Measurements from ENCODE around the gene CA4. TPM values are rescaled to one million over a fixed set of nuclear protein-coding genes. Genes with fewer than 3 reads are reported as not detected.
"Not testable (repeated sequence)": the region's sequence is repeated elsewhere in the genome, so short reads cannot be mapped to it uniquely, and the experiment has no call there.

Gene CA4
- total RNA-seq, 6 experiments from 2014 or later: 0.33 to 0.37 (median 0.35) TPM; not detected in 3

GRCh38 chr17:60106340-60107059 lies 43.3 kb upstream of the CA4 start:
- WGBS (ENCODE audit: insufficient coverage, low coverage, low lambda C conversion rate, missing lambda C conversion rate): 61% methylated on average over 5 of the region's 5 CpGs

GRCh38 chr17:60107526-60108257 lies 42.1 kb upstream of the CA4 start:
- ATAC-seq (no peak), DNase-seq (no peak)
- Histone ChIP-seq H3K4me1 (no peaks in the 10 kb centered on the region), H3K27ac (no peak overlapping the region), H3K27me3 (peaks cover 0 to 3% of the 10 kb centered on the region in 2 donors), H3K9me3 (no peaks in the 10 kb centered on the region), H3K4me3 (no peak overlapping the region), H3K36me3 (no peaks in the 10 kb centered on the region)
- intact Hi-C loops (cut with DNase I): no loop called here
- WGBS (ENCODE audit: insufficient coverage, low coverage, low lambda C conversion rate, missing lambda C conversion rate): 73% methylated on average over 6 of the region's 10 CpGs
- TF ChIP-seq CTCF (IDR thresholded peaks at IDR 0.05) (no peak), POLR2A (IDR thresholded peaks at IDR 0.05) (no peak)

More at GRCh38 chr17:60106340-60107059, 43.3 kb upstream of the CA4 start:
- Histone ChIP-seq H3K4me1 (no peaks in the 10 kb centered on the region), H3K4me3 (no peak overlapping the region), H3K27me3 (peaks cover 0 to 3% of the 10 kb centered on the region in 2 donors), H3K36me3 (no peaks in the 10 kb centered on the region), H3K9me3 (no peaks in the 10 kb centered on the region), H3K27ac (no peak overlapping the region)
- DNase-seq (no peak), ATAC-seq (no peak)
- TF ChIP-seq POLR2A (IDR thresholded peaks at IDR 0.05) (no peak), CTCF (IDR thresholded peaks at IDR 0.05) (no peak)
- intact Hi-C loops (cut with DNase I): no loop called here

GRCh38 chr17:60108309-60108708 lies 41.5 kb upstream of the CA4 start:
- DNase-seq; H3K36me3 ChIP-seq; H3K9me3 ChIP-seq; intact Hi-C loops (cut with DNase I); H3K4me1 ChIP-seq; H3K27me3 ChIP-seq; H3K4me3 ChIP-seq; H3K27ac ChIP-seq: not testable (repeated sequence)
- peak in 1 of 4 donors; percentile 46 for ATAC-seq
- WGBS (ENCODE audit: insufficient coverage, low coverage, low lambda C conversion rate, missing lambda C conversion rate): 25% methylated on average over 1 of the region's 1 CpG

- Histone ChIP-seq H3K4me3 (no peak overlapping the region), H3K9me3 (no peaks in the 10 kb centered on the region), H3K27ac (no peak overlapping the region), H3K36me3 (no peaks in the 10 kb centered on the region), H3K27me3 (no peaks in the 10 kb centered on the region), H3K4me1 (no peaks in the 10 kb centered on the region)
- WGBS (ENCODE audit: insufficient coverage, low coverage, low lambda C conversion rate, missing lambda C conversion rate): 74% methylated on average over 4 of the region's 4 CpGs
- ATAC-seq (no peak), DNase-seq (no peak)
- no peak for TF ChIP-seq POLR2A (IDR thresholded peaks at IDR 0.05)
- no peak for TF ChIP-seq CTCF (IDR thresholded peaks at IDR 0.05)
- intact Hi-C loops (cut with DNase I): no loop called here
Observed at GRCh38 chr17:60108712-60109111, 41.1 kb upstream of the CA4 start.

- intact Hi-C loops (cut with DNase I): no loop called here
Observed at GRCh38 chr17:60109161-60109560, 40.6 kb upstream of the CA4 start.

More at GRCh38 chr17:60109161-60109560, 40.6 kb upstream of the CA4 start:
- Histone ChIP-seq H3K9me3 (no peaks in the 10 kb centered on the region), H3K27ac (no peak overlapping the region), H3K4me1 (no peaks in the 10 kb centered on the region), H3K36me3 (no peaks in the 10 kb centered on the region), H3K27me3 (no peaks in the 10 kb centered on the region), H3K4me3 (no peak overlapping the region)
- WGBS (ENCODE audit: insufficient coverage, low coverage, low lambda C conversion rate, missing lambda C conversion rate): 71% methylated on average over 1 of the region's 1 CpG
- ATAC-seq (no peak), DNase-seq (no peak)
- TF ChIP-seq CTCF (IDR thresholded peaks at IDR 0.05) (no peak), POLR2A (IDR thresholded peaks at IDR 0.05) (no peak)

Data from right lobe of liver (tissue), 6 donors.